Endodermal cell (in vitro differentiated cells): ENCODE data around the gene CDHR3. TPM values are rescaled to one million over a fixed set of nuclear protein-coding genes. Genes with fewer than 3 reads are reported as not detected.

ENCODE experiments used
- DNase-seq: peaks from one replicate; pipeline ENCODE4 v3.0.0-alpha.2; 2017
- H3K27ac ChIP-seq: 2 replicates; pipeline ENCODE4 v1.5.1; 2013; ENCODE audit warnings: mild to moderate bottlenecking, low read depth, low read length, moderate library complexity
- H3K27me3 ChIP-seq: 2 replicates; pipeline ENCODE4 v1.6.1; 2013; ENCODE audit warnings: mild to moderate bottlenecking, low read length, moderate library complexity; ENCODE audit not compliant: insufficient read depth, control insufficient read depth, poor library complexity, severe bottlenecking
- H3K36me3 ChIP-seq: 2 replicates; pipeline ENCODE4 v1.7.0; 2013; ENCODE audit warnings: mild to moderate bottlenecking, low read length, moderate library complexity; ENCODE audit not compliant: control insufficient read depth, insufficient read depth
- H3K4me1 ChIP-seq: one replicate; pipeline ENCODE4 v1.7.0; 2013; ENCODE audit warnings: low read length; ENCODE audit not compliant: control insufficient read depth, insufficient read depth
- H3K4me3 ChIP-seq: 2 replicates; pipeline ENCODE4 v1.5.1; 2013; ENCODE audit warnings: mild to moderate bottlenecking, low read length, moderate library complexity
- H3K9ac ChIP-seq: 2 replicates; pipeline ENCODE4 v1.6.1; 2013; ENCODE audit warnings: mild to moderate bottlenecking, low read length, moderate library complexity; ENCODE audit not compliant: poor library complexity, severe bottlenecking; ENCODE audit errors: extremely low read depth
- H3K9me3 ChIP-seq: 2 replicates; pipeline ENCODE4 v1.6.1; 2013; ENCODE audit warnings: mild to moderate bottlenecking, low read length, moderate library complexity; ENCODE audit not compliant: control insufficient read depth
- H3K27ac Mint-ChIP-seq: 2 replicates; pipeline ENCODE4 v1.8.0; 2020; ENCODE audit warnings: mixed read lengths
- H3K27me3 Mint-ChIP-seq: 2 replicates; pipeline ENCODE4 v1.8.0; 2021; ENCODE audit warnings: mild to moderate bottlenecking, mixed read lengths; ENCODE audit not compliant: insufficient read depth
- H3K36me3 Mint-ChIP-seq: 2 replicates; pipeline ENCODE4 v1.8.0; 2020; ENCODE audit warnings: low read depth, mixed read lengths
- H3K4me1 Mint-ChIP-seq: 2 replicates; pipeline ENCODE4 v1.8.0; 2020; ENCODE audit warnings: mixed read lengths
- H3K4me3 Mint-ChIP-seq: 2 replicates; pipeline ENCODE4 v1.8.0; 2020; ENCODE audit warnings: mild to moderate bottlenecking, moderate library complexity, mixed read lengths
- H3K9me3 Mint-ChIP-seq: 2 replicates; pipeline ENCODE4 v1.8.0; 2020; ENCODE audit warnings: mild to moderate bottlenecking, mixed read lengths
- WGBS, 2 experiments: methylation state at CpG; one replicate each; pipeline versions ENCODE4 v1.1.5 to v1.1.7; 2013; ENCODE audit warnings: missing lambda C conversion rate in 2 of 2, mixed read lengths in 1 of 2; ENCODE audit not compliant: insufficient coverage in 1 of 2, insufficient read length in 1 of 2; 5-methylcytosine and 5-hydroxymethylcytosine counted together
- total RNA-seq, 2 donors: library from RNA; stranded (reverse); fragmentation: NEBNext Ultra II Directional in 1 of 2; extraction: Animal tissue kit (Norgen Biotek cat#: 25700) in 1 of 2; gene quantifications; 2 replicates in 1 of 2; 3 replicates in 1 of 2; pipeline ENCODE4 v1.2.1, GENCODE V29; 2021
- TF ChIP-seq, protein P1 (sequence below): fragments of 200-600 bp; sonication (generic); conservative IDR thresholded peaks from 2 replicates; pipeline ENCODE4 v1.5.0; 2021; ENCODE audit warnings: antibody characterized with exemption, mild to moderate bottlenecking

Gene CDHR3
- total RNA-seq, 2 donors from 2014 or later: 7.5 to 16.1 TPM

DNA sequence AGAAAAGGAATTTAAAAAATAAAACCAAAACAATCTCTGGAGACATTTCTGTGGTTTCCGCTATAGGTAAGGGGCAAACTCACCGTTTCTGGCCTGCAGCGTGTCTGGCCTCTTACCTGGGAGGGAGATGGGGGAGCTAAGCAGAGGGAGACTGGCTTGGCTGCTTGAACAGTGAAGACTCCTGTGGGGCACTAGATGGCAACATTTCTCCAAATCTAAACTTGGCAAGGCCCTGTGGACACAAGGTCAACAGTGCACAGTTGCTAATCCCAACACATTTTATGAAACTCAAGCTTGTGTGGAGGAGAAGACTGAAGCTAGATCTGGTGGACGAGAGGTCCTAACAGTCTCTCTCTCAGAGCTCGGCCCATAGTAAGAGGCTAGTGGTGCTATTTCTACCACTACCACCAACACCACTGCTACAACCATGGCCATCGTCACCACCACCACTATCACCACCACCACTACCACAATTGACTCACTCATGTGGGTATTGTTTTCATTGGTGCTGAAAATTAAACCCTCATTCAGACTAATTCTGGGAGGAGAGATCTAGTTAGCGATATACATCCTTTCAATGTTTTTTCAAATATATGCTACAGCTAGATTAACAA lies 28.4 kb upstream of the CDHR3 start:
- no peak overlapping the region for H3K4me3 ChIP-seq
- Mint-ChIP-seq H3K36me3 (peaks cover 5% of the 10 kb centered on the region), H3K27ac (no peak overlapping the region), H3K4me3 (no peak overlapping the region), H3K9me3 (no peaks in the 10 kb centered on the region), H3K4me1 (peaks cover 10% of the 10 kb centered on the region), H3K27me3 (no peaks in the 10 kb centered on the region)
- TF ChIP-seq, protein P1, sequence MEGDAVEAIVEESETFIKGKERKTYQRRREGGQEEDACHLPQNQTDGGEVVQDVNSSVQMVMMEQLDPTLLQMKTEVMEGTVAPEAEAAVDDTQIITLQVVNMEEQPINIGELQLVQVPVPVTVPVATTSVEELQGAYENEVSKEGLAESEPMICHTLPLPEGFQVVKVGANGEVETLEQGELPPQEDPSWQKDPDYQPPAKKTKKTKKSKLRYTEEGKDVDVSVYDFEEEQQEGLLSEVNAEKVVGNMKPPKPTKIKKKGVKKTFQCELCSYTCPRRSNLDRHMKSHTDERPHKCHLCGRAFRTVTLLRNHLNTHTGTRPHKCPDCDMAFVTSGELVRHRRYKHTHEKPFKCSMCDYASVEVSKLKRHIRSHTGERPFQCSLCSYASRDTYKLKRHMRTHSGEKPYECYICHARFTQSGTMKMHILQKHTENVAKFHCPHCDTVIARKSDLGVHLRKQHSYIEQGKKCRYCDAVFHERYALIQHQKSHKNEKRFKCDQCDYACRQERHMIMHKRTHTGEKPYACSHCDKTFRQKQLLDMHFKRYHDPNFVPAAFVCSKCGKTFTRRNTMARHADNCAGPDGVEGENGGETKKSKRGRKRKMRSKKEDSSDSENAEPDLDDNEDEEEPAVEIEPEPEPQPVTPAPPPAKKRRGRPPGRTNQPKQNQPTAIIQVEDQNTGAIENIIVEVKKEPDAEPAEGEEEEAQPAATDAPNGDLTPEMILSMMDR: peak; percentile 75
- H3K27ac ChIP-seq: no peak overlapping the region
- WGBS, 2 experiments: 75 to 78% methylated on average over 3 to 5 of the region's 7 CpGs
- H3K4me1 ChIP-seq: no peaks in the 10 kb centered on the region
- no peaks in the 10 kb centered on the region for H3K36me3 ChIP-seq
- peak; percentile 79 for DNase-seq
- no peaks in the 10 kb centered on the region for H3K27me3 ChIP-seq
- H3K9ac ChIP-seq: no peak overlapping the region
- no peaks in the 10 kb centered on the region for H3K9me3 ChIP-seq

DNA sequence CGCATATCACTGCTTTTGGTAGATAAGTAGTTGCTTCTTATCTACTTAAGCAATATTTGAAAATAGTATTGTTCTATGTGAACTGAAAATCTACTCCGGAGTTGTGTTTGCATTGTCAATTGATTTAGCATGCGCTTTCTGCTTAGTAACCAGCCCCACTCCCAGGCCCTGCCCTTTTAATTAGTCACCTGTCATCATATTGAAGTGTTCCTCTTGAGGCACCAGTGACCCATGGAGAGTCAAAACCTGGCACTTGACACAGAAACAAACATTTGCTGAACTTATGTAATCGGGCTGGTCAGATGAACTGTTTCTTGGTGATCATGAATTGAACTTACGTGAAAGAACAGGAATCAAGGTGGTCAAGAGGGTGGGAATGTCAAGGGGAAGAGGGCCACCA lies 27.8 kb upstream of the CDHR3 start:
- no peak overlapping the region for H3K9ac ChIP-seq
- Mint-ChIP-seq H3K4me3 (no peak overlapping the region), H3K36me3 (peaks cover 2% of the 10 kb centered on the region), H3K27ac (no peak overlapping the region), H3K27me3 (no peaks in the 10 kb centered on the region), H3K4me1 (peaks cover 10% of the 10 kb centered on the region), H3K9me3 (no peaks in the 10 kb centered on the region)
- H3K36me3 ChIP-seq: no peaks in the 10 kb centered on the region
- H3K9me3 ChIP-seq: no peaks in the 10 kb centered on the region
- 93 to 95% methylated on average over 4 to 5 of the region's 5 CpGs for WGBS, 2 experiments
- TF ChIP-seq, protein P1: no peak
- DNase-seq: no peak
- no peak overlapping the region for H3K27ac ChIP-seq
- no peaks in the 10 kb centered on the region for H3K4me1 ChIP-seq
- no peak overlapping the region for H3K4me3 ChIP-seq
- no peaks in the 10 kb centered on the region for H3K27me3 ChIP-seq

DNA sequence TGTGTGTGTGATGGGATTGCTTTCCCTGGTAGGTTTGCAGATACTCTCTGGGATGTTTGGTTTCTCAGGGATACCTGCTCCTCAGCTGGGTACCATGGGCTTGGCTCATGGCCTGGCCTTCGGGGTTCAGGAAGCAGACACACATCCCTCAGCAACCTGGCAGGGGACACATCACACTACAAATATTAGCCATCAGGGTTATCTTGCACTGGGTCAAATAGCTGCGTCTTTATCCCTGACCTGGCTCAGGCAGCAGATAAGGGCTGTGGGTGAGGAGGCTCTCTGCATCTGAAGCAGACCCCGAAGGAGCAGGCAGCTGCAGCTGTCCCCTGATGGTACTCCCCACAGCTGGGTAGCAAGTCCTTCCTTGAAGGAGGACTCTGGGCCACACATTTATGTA lies 25.7 kb upstream of the CDHR3 start:
- H3K27me3 ChIP-seq: no peaks in the 10 kb centered on the region
- peaks cover 10% of the 10 kb centered on the region for H3K4me1 Mint-ChIP-seq

More for the DNA sequence above, 25.7 kb upstream of the CDHR3 start:
- Histone ChIP-seq H3K4me3 (no peak overlapping the region), H3K27ac (no peak overlapping the region), H3K4me1 (no peaks in the 10 kb centered on the region), H3K9me3 (no peaks in the 10 kb centered on the region), H3K36me3 (no peaks in the 10 kb centered on the region), H3K9ac (no peak overlapping the region)
- H3K36me3 Mint-ChIP-seq: no peaks in the 10 kb centered on the region
- H3K9me3 Mint-ChIP-seq: no peaks in the 10 kb centered on the region
- no peaks in the 10 kb centered on the region for H3K27me3 Mint-ChIP-seq
- no peak for DNase-seq
- 79 to 83% methylated on average over 1 to 3 of the region's 3 CpGs for WGBS, 2 experiments
- TF ChIP-seq, protein P1: no peak
- H3K4me3 Mint-ChIP-seq: no peak overlapping the region
- H3K27ac Mint-ChIP-seq: no peak overlapping the region
